PFSK-1 (cell line): ENCODE results near the gene DLGAP1.

Experiments
- FOXP2 ChIP-seq: optimal IDR thresholded peaks from 2 replicates; pipeline ENCODE3; 2011; ENCODE audit warnings: borderline replicate concordance, control low read depth, inconsistent platforms; ENCODE audit not compliant: insufficient read depth; ENCODE audit errors: extremely low read length, extremely low read depth
- POLR2AphosphoS5 ChIP-seq: IDR thresholded peaks from 2 replicates; pipeline ENCODE4 v1.6.1; 2012; ENCODE audit warnings: low read depth, mild to moderate bottlenecking, control low read depth, low read length, moderate library complexity
- REST ChIP-seq, 2 experiments: IDR thresholded peaks; 2 replicates each; pipeline versions ENCODE4 v1.6.1 to v1.8.0; 2011 to 2012; ENCODE audit warnings: low read depth in 2 of 2, low read length in 2 of 2, control low read depth in 1 of 2, inconsistent platforms in 1 of 2, mild to moderate bottlenecking in 1 of 2, moderate library complexity in 1 of 2; ENCODE audit not compliant: insufficient read depth in 1 of 2
- SIN3A ChIP-seq: IDR thresholded peaks from 2 replicates; pipeline ENCODE4 v1.6.1; 2012; ENCODE audit warnings: mild to moderate bottlenecking, low read length, moderate library complexity, borderline replicate concordance; ENCODE audit not compliant: insufficient read depth
- TAF1 ChIP-seq: IDR thresholded peaks from 2 replicates; pipeline ENCODE4 v1.6.1; 2012; ENCODE audit warnings: low read length, control low read depth, borderline replicate concordance; ENCODE audit not compliant: insufficient read depth

Gene DLGAP1

GRCh38 chr18:4245456-4245855, 209.7 kb downstream of the DLGAP1 start:
- no peak for TF ChIP-seq FOXP2
- TF ChIP-seq REST (IDR thresholded peaks at IDR 0.05; ENCODE audit: insufficient read depth in 1 of 2, low read depth in 2 of 2, low read length in 2 of 2) = no peak
- TF ChIP-seq TAF1 = no peak
- TF ChIP-seq POLR2AphosphoS5 = no peak

- TF ChIP-seq FOXP2 = no peak
- TF ChIP-seq SIN3A = no peak
Observed at GRCh38 chr18:4242431-4243161, 212.5 kb downstream of the DLGAP1 start.

GRCh38 chr18:4241090-4241617, 214.0 kb downstream of the DLGAP1 start:
- TF ChIP-seq SIN3A = no peak
- no peak for TF ChIP-seq FOXP2
- no peak for TF ChIP-seq REST (IDR thresholded peaks at IDR 0.05; ENCODE audit: insufficient read depth in 1 of 2, low read depth in 2 of 2, low read length in 2 of 2)
- TF ChIP-seq POLR2AphosphoS5 = no peak
- no peak for TF ChIP-seq TAF1

- TF ChIP-seq FOXP2 = no peak
- TF ChIP-seq SIN3A = no peak
- no peak; the same call in 1 of the 2 replicates for TF ChIP-seq POLR2AphosphoS5
- TF ChIP-seq REST (IDR thresholded peaks at IDR 0.05; ENCODE audit: insufficient read depth in 1 of 2, low read depth in 2 of 2, low read length in 2 of 2) = no peak
Observed at GRCh38 chr18:4238966-4239365, 216.1 kb downstream of the DLGAP1 start.

- TF ChIP-seq SIN3A = no peak
- no peak for TF ChIP-seq FOXP2
- TF ChIP-seq REST (IDR thresholded peaks at IDR 0.05; ENCODE audit: insufficient read depth in 1 of 2, low read depth in 2 of 2, low read length in 2 of 2) = no peak
- no peak for TF ChIP-seq TAF1
- TF ChIP-seq POLR2AphosphoS5 = no peak
Observed at GRCh38 chr18:4237664-4238041, 217.5 kb downstream of the DLGAP1 start.
